Panc1 (cell line): ENCODE data around the gene PYHIN1. TPM values are rescaled to one million over a fixed set of nuclear protein-coding genes. Genes with fewer than 3 reads are reported as not detected.

ENCODE experiments used
- ATAC-seq: fragments of 200-7000 bp; cut with Tn5 transposase; 2 replicates; pipeline ENCODE4 v1.9.1; 2020; ENCODE audit warnings: mild to moderate bottlenecking, moderate library complexity
- Bru-seq: library from RNA; stranded (reverse); fragments of 400-500 nt; gene quantifications from one replicate; lab custom pipeline; 2021; lab: Mats Ljungman, UMichigan
- BruChase-seq, 2 experiments: library from RNA; stranded (reverse); fragments of 400-500 nt; gene quantifications; one replicate each; lab custom pipeline; 2021; lab: Mats Ljungman, UMichigan
- BruUV-seq: library from RNA; stranded (reverse); fragments of 400-500 nt; replicated peaks from 2 replicates; lab custom pipeline; 2021; lab: Mats Ljungman, UMichigan
- CTCF ChIA-PET: fragments of 300-600 bp; sonication (Branson Sonifier 250); formaldehyde crosslinking; loops from one replicate; lab custom pipeline; 2022; ENCODE audit warnings: antibody characterized with exemption; lab: Charles Lee
- POLR2A ChIA-PET: fragments of 300-600 bp; sonication (Branson Sonifier 250); formaldehyde crosslinking; loops from one replicate; lab custom pipeline; 2022; ENCODE audit warnings: antibody characterized with exemption; lab: Charles Lee
- DNase-seq: peaks from one replicate; pipeline ENCODE4 v3.0.0-alpha.2; 2010; ENCODE audit warnings: low read depth, low spot score
- H3K27ac ChIP-seq: 2 replicates; pipeline ENCODE4 v1.5.1; 2011; ENCODE audit warnings: mild to moderate bottlenecking, low read length, inconsistent platforms
- H3K27me3 ChIP-seq: fragments of 200-500 bp; sonication (Bioruptor generic); 2 replicates; pipeline ENCODE4 v1.6.0; 2014; ENCODE audit warnings: low read length, inconsistent platforms; ENCODE audit not compliant: control insufficient read depth, insufficient read depth
- H3K36me3 ChIP-seq: fragments of 200-500 bp; sonication (Bioruptor generic); 2 replicates; pipeline ENCODE4 v1.5.1; 2014; ENCODE audit warnings: inconsistent platforms, mild to moderate bottlenecking, low read length, moderate library complexity; ENCODE audit not compliant: control insufficient read depth, insufficient read depth
- H3K4me1 ChIP-seq: 2 replicates; pipeline ENCODE4 v1.5.1; 2011; ENCODE audit warnings: inconsistent platforms, mild to moderate bottlenecking, low read length, moderate library complexity; ENCODE audit not compliant: control insufficient read depth, insufficient read depth
- H3K4me3 ChIP-seq, 2 experiments: 2 replicates each; pipeline ENCODE4 v1.5.1; 2011 to 2012; ENCODE audit warnings: low read depth in 2 of 2, low read length in 2 of 2, mild to moderate bottlenecking in 2 of 2, inconsistent platforms in 1 of 2, moderate library complexity in 1 of 2
- H3K9me3 ChIP-seq: fragments of 200-500 bp; sonication (Bioruptor generic); 2 replicates; pipeline ENCODE4 v1.5.1; 2014; ENCODE audit warnings: low read depth, mild to moderate bottlenecking, inconsistent platforms, low read length, moderate library complexity; ENCODE audit not compliant: control insufficient read depth, insufficient read depth
- POLR2AphosphoS5 ChIP-seq: IDR thresholded peaks from 2 replicates; pipeline ENCODE4 v1.6.1; 2012; ENCODE audit warnings: mild to moderate bottlenecking, low read depth, low read length, moderate library complexity
- SIN3A ChIP-seq: IDR thresholded peaks from 2 replicates; pipeline ENCODE4 v1.6.1; 2012; ENCODE audit warnings: low read depth, mild to moderate bottlenecking, low read length, moderate library complexity, borderline replicate concordance; ENCODE audit not compliant: insufficient read depth
- TCF7L2 ChIP-seq: IDR thresholded peaks from 2 replicates; pipeline ENCODE4 v1.6.1; 2011; ENCODE audit warnings: mild to moderate bottlenecking, low read depth, low read length, inconsistent platforms
- in situ Hi-C: cut with HindIII; loops from 2 replicates; pipeline ENCODE4 v1.10.0; 2016; ENCODE audit warnings: low sequenced_read_pairs, low pct_unique_long_range_greater_than_20kb
- intact Hi-C: fragments of 100-400 bp; cut with micrococcal nuclease; formaldehyde crosslinking; loops from one replicate; pipeline ENCODE4 v1.10.0; 2022; ENCODE audit not compliant: unreplicated experiment
- long read RNA-seq: library from polyadenylated mRNA; unstranded; transcript quantifications from one replicate; pipeline ENCODE4 v2.0.0, GENCODE V29; 2021; ENCODE audit not compliant: unreplicated experiment
- polyA plus RNA-seq: library from polyadenylated mRNA; unstranded; fragments of >200 nt; gene quantifications from one replicate; pipeline ENCODE4 v1.2.1, GENCODE V29; 2012; ENCODE audit warnings: missing spikeins; ENCODE audit not compliant: insufficient read length
- total RNA-seq: library from RNA; stranded (reverse); gene quantifications from one replicate; pipeline ENCODE4 v1.2.1, GENCODE V29; 2021; ENCODE audit not compliant: unreplicated experiment
- TF ChIP-seq, protein P1 (sequence below), 2 experiments: IDR thresholded peaks; 2 replicates each; pipeline ENCODE4 v1.6.1; 2011 to 2012; ENCODE audit warnings: low read depth in 2 of 2, control low read depth in 1 of 2, low read length in 1 of 2, mild to moderate bottlenecking in 1 of 2, moderate library complexity in 1 of 2; ENCODE audit not compliant: insufficient read depth in 1 of 2
- TF ChIP-seq, protein P2 (sequence below): fragments of 450-650 bp; IDR thresholded peaks from 2 replicates; pipeline ENCODE4 v1.5.1; 2017; ENCODE audit warnings: mild to moderate bottlenecking

PYHIN1 gene
- total RNA-seq (not detected), Bru-seq, nascent RNA (percentile 1 among the genes with signal in this experiment), BruChase-seq, experiment 1, labeled RNA remaining after a 2-hour chase (not detected), BruChase-seq, experiment 2, labeled RNA remaining after a 6-hour chase (percentile 2 among the genes with signal in this experiment)
- not detected for polyA plus RNA-seq
- long read RNA-seq, partial matches to known transcripts = 0 of 1 reads
- long read RNA-seq, other reads (novel, unspliced or antisense) = 1 of 1 reads

DNA sequence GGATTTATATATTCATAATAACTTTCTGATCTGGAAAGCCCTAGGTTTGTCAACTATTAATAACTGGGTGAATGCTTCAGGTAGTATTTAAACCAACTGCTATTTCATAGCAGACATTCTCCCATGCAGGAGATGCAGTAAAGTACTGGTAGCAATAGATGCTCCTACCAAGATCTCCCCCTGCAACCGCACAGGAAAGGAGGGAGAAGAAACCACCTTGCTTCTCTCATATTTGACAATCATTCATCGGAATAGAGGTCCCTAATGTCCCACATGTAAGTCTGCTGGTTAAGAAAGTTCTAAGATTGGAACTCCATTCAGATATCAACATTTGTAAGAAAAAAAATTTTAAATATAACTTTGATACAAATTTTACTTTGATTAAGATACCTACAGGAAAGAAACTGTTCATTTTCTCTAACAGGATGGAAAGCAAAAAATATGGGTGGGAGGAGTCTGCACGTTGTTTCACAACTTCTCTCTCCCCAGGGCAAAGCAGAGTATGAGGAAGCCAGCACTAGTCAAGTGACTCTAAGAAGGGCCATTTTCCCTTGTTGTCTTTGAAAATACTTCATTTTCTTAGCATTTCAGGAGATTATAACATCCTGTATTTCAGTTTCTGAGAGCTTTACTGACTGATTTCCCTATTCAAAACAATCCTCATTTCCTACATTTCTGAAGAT, at the start of gene PYHIN1:
Gene PYHIN1, plus strand, starts transcription at position 498 of the 683 bp plus-strand sequence. CDS start 5,359 bp downstream, outside the sequence.
- Histone ChIP-seq H3K36me3 (no peaks in the 10 kb centered on the region), H3K9me3 (no peaks in the 10 kb centered on the region), H3K4me3 (no peak within 1 kb of the TSS), H3K27me3 (no peaks in the 10 kb centered on the region), H3K4me1 (no peaks in the 10 kb centered on the region), H3K27ac (no peak within 1 kb of the TSS)
- intact Hi-C loops = no loop called here
- DNase-seq (no peak), ATAC-seq (no peak)
- TF ChIP-seq TCF7L2 (no peak), SIN3A (no peak), POLR2AphosphoS5 (no peak)
- TF ChIP-seq, protein P1, sequence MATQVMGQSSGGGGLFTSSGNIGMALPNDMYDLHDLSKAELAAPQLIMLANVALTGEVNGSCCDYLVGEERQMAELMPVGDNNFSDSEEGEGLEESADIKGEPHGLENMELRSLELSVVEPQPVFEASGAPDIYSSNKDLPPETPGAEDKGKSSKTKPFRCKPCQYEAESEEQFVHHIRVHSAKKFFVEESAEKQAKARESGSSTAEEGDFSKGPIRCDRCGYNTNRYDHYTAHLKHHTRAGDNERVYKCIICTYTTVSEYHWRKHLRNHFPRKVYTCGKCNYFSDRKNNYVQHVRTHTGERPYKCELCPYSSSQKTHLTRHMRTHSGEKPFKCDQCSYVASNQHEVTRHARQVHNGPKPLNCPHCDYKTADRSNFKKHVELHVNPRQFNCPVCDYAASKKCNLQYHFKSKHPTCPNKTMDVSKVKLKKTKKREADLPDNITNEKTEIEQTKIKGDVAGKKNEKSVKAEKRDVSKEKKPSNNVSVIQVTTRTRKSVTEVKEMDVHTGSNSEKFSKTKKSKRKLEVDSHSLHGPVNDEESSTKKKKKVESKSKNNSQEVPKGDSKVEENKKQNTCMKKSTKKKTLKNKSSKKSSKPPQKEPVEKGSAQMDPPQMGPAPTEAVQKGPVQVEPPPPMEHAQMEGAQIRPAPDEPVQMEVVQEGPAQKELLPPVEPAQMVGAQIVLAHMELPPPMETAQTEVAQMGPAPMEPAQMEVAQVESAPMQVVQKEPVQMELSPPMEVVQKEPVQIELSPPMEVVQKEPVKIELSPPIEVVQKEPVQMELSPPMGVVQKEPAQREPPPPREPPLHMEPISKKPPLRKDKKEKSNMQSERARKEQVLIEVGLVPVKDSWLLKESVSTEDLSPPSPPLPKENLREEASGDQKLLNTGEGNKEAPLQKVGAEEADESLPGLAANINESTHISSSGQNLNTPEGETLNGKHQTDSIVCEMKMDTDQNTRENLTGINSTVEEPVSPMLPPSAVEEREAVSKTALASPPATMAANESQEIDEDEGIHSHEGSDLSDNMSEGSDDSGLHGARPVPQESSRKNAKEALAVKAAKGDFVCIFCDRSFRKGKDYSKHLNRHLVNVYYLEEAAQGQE (IDR thresholded peaks at IDR 0.05; ENCODE audit: insufficient read depth in 1 of 2, low read depth in 2 of 2, low read length in 1 of 2) = no peak
- TF ChIP-seq, protein P2, sequence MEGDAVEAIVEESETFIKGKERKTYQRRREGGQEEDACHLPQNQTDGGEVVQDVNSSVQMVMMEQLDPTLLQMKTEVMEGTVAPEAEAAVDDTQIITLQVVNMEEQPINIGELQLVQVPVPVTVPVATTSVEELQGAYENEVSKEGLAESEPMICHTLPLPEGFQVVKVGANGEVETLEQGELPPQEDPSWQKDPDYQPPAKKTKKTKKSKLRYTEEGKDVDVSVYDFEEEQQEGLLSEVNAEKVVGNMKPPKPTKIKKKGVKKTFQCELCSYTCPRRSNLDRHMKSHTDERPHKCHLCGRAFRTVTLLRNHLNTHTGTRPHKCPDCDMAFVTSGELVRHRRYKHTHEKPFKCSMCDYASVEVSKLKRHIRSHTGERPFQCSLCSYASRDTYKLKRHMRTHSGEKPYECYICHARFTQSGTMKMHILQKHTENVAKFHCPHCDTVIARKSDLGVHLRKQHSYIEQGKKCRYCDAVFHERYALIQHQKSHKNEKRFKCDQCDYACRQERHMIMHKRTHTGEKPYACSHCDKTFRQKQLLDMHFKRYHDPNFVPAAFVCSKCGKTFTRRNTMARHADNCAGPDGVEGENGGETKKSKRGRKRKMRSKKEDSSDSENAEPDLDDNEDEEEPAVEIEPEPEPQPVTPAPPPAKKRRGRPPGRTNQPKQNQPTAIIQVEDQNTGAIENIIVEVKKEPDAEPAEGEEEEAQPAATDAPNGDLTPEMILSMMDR = no peak
- no TSS peak for BruUV-seq
- in situ Hi-C loops = no loop called here
- ChIA-PET CTCF (no interaction called here), POLR2A (no interaction called here)

DNA sequence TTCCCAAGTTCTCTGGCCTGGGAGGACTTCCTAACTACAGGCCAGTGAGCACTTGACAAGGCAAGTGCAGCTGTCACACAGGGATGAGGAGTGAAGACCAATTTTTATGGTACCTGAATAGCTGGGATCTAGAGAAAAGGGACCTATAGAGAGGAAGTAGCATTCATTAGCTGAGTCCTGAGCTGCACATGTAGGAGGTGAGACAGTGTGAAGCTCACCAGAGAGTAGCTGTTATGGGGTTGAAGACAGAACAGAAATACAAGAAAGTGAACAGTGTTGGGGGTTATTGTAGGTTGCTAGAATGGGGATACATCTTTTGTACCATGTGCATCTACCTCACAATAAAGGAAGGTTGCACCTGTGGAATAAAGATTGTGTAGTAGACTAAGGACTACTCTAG, 37.7 kb upstream of the PYHIN1 start:
- H3K27ac ChIP-seq = no peak overlapping the region
- H3K9me3 ChIP-seq = no peaks in the 10 kb centered on the region
- TF ChIP-seq, protein P1 (IDR thresholded peaks at IDR 0.05; ENCODE audit: insufficient read depth in 1 of 2, low read depth in 2 of 2, low read length in 1 of 2) = no peak
- TF ChIP-seq SIN3A = no peak
- TF ChIP-seq POLR2AphosphoS5 = no peak
- TF ChIP-seq, protein P2 = no peak
- TF ChIP-seq TCF7L2 = no peak
- no peak overlapping the region for H3K4me3 ChIP-seq
- no peak for ATAC-seq
- no peaks in the 10 kb centered on the region for H3K36me3 ChIP-seq
- BruUV-seq = no TSS peak
- in situ Hi-C loops (no loop called here), intact Hi-C loops (no loop called here)
- ChIA-PET CTCF (no interaction called here), POLR2A (no interaction called here)
- no peak for DNase-seq
- H3K4me1 ChIP-seq = no peaks in the 10 kb centered on the region
- H3K27me3 ChIP-seq = no peaks in the 10 kb centered on the region
